Measurements from ENCODE around the gene BCAP31. TPM values are rescaled to one million over a fixed set of nuclear protein-coding genes. Genes with fewer than 3 reads are reported as not detected.
"Not testable (repeated sequence)": the region's sequence is repeated elsewhere in the genome, so short reads cannot be mapped to it uniquely, and the experiment has no call there.

BCAP31 gene
- total RNA-seq, 6 donors from 2014 or later = 110 to 236 (median 132) TPM

GRCh38 chrX:153707406-153707805 is 16.8 kb downstream of the BCAP31 start:
- ATAC-seq (ENCODE audit: low FRiP score in 2 of 2) (no peak), DNase-seq (no peak)
- Histone ChIP-seq H3K9me3 (no peaks in the 10 kb centered on the region), H3K27ac (no peak overlapping the region), H3K27me3 (no peaks in the 10 kb centered on the region), H3K36me3 (peaks cover 0 to 47% (median 15%) of the 10 kb centered on the region in 4 donors), H3K4me1 (peaks cover 0 to 8% (median 2%) of the 10 kb centered on the region in 4 donors), H3K4me3 (no peak overlapping the region)
- TF ChIP-seq CTCF (IDR thresholded peaks at IDR 0.05) (no peak), EP300 (IDR thresholded peaks at IDR 0.05) (no peak), POLR2AphosphoS5 (IDR thresholded peaks at IDR 0.05) (no peak), POLR2A (IDR thresholded peaks at IDR 0.05) (no peak)
- 92 to 100% methylated on average over 2 to 6 of the region's 6 CpGs for WGBS, 2 donors

DNA sequence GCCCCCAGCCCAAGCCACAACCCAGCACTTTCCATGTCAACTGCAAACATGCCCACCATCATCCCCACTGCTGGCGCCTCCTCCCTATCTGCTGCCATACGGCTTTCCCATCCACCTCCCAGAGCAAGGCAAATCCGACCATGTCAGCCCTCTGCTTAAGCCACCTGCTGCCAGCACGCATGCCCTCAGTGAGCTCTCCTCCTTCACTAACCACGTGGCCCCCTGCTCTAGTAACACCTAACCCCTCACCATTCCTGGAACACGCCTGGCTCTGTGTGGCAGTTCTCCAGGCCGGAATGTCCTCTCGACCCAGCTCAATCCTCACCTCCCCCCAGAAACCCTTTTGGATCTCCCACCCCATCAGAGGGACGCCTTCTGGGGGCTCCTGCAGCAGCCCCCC is 17.4 kb downstream of the BCAP31 start:
- TF ChIP-seq POLR2AphosphoS5 (IDR thresholded peaks at IDR 0.05) (no peak), CTCF (IDR thresholded peaks at IDR 0.05) (no peak), POLR2A (IDR thresholded peaks at IDR 0.05) (no peak), EP300 (IDR thresholded peaks at IDR 0.05) (no peak)
- Histone ChIP-seq H3K27me3 (no peaks in the 10 kb centered on the region), H3K4me3 (no peak overlapping the region), H3K9me3 (no peaks in the 10 kb centered on the region), H3K4me1 (peaks cover 0 to 8% (median 2%) of the 10 kb centered on the region in 4 donors), H3K27ac (no peak overlapping the region), H3K36me3 (peaks cover 0 to 53% (median 17%) of the 10 kb centered on the region in 4 donors)
- WGBS, 2 donors = 80 to 92% methylated on average over 9 of the region's 9 CpGs
- no peak for ATAC-seq (ENCODE audit: low FRiP score in 2 of 2)
- DNase-seq = no peak

- ATAC-seq (ENCODE audit: low FRiP score in 2 of 2); H3K9me3 ChIP-seq; H3K27me3 ChIP-seq; H3K4me3 ChIP-seq; H3K4me1 ChIP-seq; DNase-seq; H3K27ac ChIP-seq: not testable (repeated sequence)
- peaks cover 0 to 62% (median 21%) of the 10 kb centered on the region in 4 donors for H3K36me3 ChIP-seq
- 87% methylated on average over 18 of the region's 18 CpGs; no CpG with 5 or more reads in 1 of the 2 donors for WGBS, 2 donors
Observed at GRCh38 chrX:153705403-153706060, 18.7 kb downstream of the BCAP31 start.

DNA sequence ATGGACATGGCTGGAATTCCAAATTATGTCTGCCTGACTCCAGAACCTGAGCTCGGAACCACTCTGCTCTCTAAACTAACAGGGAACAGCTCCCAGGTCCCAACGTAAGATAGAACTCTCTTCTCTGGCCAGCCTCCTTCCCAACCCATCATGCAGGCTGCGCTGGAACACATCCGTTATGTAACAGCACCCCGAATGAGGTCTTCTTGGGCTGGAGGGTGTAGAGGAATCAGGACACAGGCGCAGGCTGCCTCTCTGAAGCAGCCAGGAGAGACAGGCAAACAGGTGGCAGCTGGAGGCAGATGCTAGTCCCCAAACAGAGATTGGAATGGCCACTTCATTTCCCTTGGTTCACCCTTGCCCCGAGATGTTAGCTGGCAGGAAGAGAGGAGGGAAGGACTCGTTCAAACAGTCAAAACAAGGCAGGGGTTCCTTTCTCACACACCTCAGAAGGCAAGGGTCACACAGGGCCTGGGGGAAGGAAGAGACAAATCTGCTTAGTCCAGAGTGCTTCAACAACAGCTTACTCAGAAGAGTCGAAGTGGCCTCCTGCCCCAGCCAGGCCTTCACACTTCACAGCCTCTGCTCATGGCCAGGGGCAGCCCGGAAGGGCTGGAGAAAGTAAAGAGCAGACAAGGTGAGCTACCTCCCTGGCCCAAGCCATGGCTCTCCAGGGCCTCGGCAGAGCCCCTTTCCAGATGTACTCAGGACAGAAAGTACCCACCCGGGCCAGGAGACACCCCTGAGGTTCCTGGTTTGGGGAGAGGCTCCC is 19.4 kb downstream of the BCAP31 start:
- ATAC-seq (ENCODE audit: low FRiP score in 2 of 2); DNase-seq; H3K27ac ChIP-seq; H3K9me3 ChIP-seq; H3K27me3 ChIP-seq; H3K4me3 ChIP-seq; H3K4me1 ChIP-seq: not testable (repeated sequence)
- WGBS, 2 donors = 71 to 80% methylated on average over 1 to 12 of the region's 12 CpGs
- peaks cover 0 to 58% (median 18%) of the 10 kb centered on the region in 4 donors for H3K36me3 ChIP-seq

DNA sequence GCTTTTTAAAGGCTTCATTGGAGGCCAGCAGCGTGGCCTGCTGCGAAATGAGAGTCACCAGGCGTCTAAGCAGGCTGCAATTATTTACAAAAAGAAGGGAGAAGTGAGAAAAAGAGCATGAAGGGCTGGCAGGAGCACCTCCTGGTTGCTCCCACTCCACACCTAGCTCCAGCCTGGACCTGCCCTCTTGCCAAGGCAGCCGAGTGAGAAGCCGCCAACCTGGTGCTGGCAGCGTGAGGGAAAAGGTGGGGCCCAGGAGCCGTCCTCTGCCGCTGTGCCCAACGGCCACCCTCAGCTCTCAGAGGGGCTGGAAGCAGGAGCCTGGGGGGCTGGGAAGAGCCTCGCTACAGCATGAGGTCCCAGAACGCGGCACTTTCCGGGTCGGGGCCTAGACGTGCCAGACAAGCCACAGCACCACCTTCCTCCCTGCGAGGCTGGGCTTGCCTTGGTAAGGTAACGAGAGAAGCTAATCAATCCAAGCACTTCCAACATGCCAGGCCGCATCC is 20.1 kb downstream of the BCAP31 start:
- Histone ChIP-seq H3K4me1 (peaks cover 0 to 8% (median 2%) of the 10 kb centered on the region in 4 donors), H3K4me3 (no peak overlapping the region), H3K27me3 (no peaks in the 10 kb centered on the region), H3K36me3 (peaks cover 0 to 58% (median 17%) of the 10 kb centered on the region in 4 donors), H3K9me3 (no peaks in the 10 kb centered on the region), H3K27ac (no peak overlapping the region)
- TF ChIP-seq CTCF (IDR thresholded peaks at IDR 0.05) (no peak), POLR2AphosphoS5 (IDR thresholded peaks at IDR 0.05) (no peak), EP300 (IDR thresholded peaks at IDR 0.05) (no peak)
- WGBS, 2 donors = 84 to 100% methylated on average over 7 to 16 of the region's 18 CpGs
- ATAC-seq (ENCODE audit: low FRiP score in 2 of 2) (no peak), DNase-seq (no peak)
